ENCODE measurements around the gene MRPS2.

The MRPS2 gene

DNA sequence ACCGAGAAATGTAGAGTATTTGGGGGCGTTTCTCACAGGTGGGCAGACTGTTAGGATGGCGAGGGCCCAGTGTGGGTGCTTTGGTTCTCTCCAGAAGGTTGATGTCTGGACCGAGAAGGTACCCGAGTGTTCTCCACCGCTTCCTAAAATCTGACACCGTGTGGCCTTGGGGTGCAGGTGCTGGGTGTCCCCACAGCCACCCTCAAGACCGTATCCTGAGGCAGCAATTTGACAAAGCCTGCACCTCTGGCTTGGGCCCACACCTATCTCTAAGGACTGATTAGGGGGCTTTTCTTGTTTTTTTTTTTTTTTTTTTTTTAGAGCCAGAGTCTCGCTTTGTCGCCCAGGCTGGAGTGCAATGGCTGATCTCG is 19.6 kb upstream of the MRPS2 start:
- no peak for DNase-seq

DNA sequence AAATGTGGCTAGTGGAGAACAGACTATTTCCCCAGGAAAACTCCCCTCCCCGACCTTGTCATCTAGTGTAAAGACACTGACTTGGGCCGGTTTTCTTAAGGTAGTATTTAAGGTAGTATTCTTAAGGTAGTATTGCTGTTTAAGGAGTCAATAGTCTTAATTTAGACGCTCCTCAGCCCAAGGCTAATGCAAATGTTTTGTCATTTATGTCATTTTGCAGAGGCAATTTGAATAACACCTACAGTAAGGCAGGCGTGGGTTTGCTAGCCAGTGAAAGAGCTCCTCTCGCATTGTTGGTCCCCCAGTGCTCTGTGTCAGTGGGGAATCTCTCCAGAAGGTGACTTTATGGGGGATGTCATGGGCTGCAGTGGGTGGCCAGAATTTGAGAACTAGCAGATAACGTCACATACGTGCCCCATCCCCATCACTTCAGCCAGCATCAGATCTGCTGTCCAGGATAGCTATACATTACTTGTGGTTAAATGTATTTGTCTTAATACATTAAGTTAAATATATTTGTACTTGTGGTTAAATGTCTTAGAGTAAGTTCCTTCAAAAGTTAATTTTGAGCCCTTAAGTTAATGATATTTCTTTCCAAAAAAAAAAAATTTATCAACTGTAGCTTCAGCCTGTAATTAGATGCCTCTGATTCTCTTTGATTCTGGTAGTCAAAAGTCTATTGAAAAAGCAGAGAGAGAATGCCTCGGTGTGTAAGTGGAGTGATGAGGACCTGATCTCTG is 18.3 kb upstream of the MRPS2 start:
- DNase-seq: no peak

DNA sequence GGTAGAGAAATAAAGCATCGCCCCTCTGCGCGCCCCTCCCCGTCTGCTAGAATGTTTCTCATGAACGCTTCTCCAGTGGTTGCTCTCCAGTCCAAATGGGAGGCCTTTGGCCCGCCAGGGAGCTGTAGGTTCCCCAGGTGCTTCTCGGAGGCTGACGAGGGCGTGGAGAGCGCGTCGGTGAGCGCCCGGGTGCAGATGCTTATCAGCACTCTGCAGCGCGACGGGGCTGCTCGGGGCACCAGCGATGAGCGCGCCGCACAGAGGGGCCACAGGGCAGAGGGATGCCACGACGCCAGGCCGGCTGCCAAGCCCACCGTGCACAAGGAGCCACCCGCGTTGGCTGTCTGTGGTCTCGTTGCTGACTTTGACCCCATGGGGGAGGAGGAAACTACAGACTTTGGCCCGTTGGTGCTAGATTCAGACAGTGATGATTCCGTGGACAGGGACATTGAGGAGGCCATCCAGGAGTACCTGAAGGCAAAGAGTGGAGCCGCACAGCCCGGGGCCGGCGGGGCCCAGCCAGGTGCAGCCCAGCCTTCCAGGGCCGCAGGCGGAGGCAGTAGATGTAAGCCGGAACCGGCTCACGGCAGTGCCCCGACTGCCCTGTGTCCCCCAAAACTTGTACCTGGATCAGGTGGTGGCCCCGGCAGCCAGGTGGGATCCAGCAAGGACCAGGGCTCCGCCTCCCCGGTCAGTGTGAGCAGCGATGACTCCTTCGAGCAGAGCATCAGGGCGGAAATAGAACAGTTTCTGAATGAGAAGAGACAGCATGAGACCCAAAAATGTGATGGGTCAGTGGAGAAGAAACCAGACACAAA is 15.8 kb upstream of the MRPS2 start:
- no peak for DNase-seq

DNA sequence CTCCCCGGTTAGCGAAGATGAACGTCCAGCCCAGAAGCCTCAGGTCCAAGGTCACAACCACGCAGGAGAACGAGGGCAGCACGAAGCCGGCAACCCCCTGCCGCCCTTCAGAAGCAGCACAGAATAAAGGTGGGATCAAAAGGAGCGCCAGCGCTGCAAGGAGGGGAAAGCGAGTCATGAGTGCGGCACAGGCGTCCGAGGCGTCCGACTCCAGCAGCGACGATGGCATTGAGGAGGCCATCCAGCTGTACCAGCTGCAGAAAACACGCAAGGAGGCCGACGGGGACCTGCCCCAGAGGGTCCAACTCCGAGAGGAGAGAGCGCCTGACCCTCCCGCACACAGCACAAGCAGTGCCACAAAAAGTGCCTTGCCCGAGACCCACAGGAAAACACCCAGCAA is 15.1 kb upstream of the MRPS2 start:
- DNase-seq: no peak

DNA sequence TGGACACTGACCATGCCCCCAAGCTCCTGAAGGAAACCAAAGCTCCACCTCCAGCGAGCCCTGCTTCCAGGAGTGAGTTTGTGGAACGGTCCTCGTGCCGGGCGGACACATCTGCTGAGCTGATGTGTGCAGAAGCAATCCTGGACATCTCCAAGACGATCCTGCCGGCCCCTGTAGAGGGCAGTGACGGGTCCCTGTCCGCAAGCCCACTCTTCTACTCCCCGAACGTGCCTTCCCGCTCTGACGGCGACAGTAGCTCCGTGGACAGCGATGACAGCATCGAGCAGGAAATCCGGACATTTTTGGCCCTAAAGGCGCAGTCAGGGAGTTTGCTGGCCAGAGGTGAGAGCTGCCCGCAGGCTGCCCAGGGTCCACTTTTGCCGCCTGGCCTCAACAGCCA is 14.7 kb upstream of the MRPS2 start:
- no peak for DNase-seq

DNA sequence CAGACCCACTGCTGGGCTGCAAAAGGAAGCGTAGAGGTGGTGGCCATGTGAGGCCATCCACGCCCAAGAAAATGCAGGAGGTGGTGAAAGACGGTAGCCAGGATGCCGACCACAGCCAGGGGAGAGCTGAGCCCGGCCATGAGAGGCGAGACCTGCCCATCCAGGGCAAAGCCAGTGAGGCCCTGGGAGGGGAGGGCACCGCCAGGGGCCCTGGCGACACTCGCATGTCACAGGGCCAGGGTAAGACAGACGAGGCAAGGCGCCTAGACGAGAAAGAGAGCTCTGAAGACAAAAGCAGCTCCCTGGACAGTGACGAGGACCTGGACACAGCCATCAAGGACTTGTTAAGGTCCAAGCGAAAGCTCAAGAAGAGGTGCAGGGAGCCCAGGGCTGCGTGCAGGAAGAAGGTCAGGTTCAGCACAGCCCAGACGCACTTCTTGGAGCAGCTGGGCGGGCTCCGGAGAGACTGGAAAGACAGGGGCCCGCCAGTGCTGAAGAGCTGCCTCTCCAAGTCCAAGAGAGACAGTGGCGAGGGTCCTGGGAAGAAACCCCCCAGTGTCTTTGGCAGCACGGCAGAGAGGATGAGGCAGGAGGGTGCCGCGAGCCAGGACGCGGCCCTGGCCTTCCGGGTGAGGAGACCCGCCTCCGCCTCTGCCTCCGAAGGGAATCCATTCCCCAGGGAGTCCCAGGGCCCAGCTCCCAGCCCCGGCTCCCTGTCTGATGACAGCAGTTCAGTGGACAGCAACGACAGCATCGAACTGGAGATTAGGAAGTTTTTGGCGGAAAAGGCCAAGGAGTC is 14.0 kb upstream of the MRPS2 start:
- DNase-seq: no peak

DNA sequence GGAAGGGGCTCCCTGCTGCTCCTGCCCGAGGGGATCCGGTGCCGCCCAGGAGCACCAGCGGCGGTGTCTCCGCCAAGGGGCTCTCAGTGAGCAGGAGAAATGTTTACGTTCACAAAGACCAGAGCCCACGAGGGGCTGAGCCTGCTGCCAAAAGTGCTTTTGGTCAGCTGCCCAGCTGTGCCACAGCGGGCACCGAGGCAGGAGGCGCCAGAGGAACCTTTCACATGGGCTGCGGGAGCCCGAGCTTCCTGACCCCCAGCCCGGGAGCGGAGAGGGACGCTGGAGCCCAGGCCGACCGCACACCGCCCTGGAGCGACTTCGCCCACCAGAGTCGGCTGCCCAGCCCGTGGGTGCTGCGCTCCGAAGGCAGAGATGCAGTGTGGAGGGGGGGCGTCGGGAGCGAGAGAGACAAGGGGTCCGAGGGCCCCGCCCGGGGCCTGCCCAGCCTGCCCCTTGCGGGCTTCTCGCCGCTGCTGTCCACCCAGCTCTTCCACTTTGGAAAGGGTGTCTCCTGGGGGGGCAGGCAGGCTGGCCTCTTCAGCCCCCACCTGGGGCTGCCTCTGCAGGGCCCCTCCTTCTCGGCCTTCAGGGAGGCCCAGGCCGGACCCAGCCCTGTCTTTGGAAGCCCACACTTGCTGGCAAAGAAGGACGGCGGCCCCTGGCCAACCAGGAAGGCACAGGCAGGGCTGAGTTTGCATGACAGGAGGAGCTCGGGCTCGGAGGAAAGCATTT is 13.0 kb upstream of the MRPS2 start:
- DNase-seq: no peak

DNA sequence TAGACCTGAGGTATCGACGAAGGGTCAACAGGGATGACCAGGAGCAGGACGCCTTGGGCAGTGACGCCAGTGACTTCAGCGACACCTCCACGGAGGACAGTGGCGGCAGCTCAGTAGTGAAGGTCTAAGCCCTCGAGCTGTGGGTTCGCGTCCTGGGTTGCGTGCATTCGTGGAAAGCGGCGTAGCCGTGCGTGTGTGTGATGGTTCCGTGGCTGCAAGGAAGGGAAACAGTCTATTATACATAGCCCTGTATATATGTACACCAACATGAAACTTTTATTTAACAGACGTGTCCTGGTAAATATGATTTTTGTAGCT is 12.5 kb upstream of the MRPS2 start:
- DNase-seq: no peak

DNA sequence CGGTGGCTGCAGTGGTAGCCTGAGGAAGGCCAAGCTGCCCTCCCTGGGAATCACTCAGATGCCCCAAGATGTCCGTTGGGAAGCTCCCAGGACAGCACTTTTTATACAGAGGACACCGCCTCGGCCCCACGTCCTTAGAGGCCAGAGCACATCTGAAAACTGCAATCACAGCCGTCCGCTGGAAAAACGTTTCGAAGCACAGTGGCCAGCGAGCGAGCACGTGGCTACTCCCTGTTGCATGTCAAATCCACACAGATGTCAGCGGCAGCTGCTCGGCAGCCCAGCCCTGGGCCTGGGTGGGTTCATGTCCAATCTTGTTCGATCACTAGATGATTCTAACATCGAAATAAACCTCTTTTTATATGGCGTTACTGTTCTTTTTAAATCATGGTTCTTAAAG is 12.0 kb upstream of the MRPS2 start:
- DNase-seq: no peak

DNA sequence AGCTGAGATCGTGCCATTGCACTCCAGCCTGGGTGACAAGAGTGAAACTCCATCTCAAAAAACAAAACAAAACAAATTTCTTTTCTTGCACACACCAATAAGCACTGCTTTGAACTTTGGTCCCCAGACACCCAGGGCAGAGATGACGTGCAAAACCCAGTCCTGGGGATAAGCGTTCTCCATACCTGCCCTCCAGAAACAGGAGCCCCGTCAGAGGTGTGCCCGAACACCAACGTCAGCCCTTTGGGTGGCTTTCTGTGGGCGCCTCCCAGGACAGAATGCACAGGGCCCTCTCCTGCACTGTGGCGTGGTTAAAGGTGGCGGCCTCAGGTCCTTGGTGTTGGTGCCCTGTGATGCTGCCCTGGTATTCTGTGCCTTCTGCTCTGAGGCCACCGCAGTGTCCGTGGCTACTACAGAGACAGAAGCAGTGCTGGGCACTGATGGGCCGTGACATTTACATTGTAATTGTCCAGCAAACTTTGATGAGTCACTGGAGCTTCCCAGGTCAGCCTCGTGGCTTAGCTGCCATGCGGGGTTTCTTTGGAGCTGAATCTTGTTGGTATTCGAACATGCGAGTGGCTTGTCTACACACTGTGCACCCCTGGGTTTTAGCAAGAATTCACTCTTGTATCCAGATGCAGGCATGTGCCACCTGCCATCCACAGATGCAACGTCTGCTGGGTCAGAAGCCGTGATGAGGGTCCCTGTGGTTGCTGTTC is 11.1 kb upstream of the MRPS2 start:
- DNase-seq: no peak

DNA sequence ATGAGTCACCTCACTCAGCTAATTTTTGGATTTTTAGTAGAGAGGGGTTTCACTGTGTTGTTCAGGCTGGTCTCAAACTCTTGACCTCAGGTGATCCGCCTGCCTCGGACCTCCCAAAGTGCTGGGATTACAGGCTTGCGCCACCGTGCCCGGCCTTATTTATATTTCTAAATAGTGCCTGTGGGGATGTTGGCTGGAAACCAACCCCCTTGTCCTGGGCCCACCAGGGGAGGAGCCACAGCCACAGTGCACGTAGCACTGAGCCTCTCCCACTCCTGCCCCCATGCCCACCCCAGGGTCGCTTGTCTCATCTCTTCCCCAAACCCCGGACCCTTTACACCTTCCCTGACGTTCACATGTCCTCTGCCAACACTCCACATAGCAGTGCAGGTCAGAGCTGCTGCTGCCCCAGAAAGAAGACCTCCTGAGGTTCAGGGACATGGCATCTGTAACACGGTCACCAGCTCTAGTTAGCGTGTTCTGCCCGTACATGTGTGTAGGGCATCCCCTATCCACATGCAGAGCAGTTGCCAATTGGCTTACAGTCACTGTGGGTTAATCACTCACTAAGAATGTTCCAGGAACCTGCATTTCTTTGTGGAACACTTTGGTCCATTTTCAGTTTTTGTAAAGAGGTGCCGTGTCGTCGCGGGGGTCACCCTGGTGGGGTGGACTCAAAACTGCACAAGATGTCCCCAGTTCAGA is 10.2 kb upstream of the MRPS2 start:
- DNase-seq: no peak

DNA sequence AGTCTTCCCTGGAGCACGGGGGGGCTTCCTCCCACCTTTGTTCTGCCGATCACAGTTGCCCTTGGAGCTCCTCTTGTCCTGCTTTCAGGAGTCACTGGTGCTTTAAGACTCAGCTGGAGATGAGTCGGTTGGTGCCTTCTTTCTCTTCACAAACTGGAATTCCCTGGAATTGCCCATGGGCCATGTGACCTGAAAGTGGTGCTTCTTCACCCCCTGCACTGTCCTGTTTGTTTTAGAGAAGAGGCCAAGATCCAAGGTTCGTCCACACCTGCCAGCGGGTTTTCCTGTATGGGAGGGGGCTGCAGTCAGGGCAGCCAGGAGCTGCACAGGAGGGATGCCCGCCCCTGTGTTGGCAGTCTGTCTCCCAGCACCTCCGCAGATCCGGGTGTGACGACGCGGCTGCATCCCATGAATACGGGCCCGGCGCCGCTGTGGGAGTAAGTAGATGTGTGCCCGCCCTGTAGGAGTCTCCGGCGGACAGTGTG is 9.5 kb upstream of the MRPS2 start:
- no peak for DNase-seq

DNA sequence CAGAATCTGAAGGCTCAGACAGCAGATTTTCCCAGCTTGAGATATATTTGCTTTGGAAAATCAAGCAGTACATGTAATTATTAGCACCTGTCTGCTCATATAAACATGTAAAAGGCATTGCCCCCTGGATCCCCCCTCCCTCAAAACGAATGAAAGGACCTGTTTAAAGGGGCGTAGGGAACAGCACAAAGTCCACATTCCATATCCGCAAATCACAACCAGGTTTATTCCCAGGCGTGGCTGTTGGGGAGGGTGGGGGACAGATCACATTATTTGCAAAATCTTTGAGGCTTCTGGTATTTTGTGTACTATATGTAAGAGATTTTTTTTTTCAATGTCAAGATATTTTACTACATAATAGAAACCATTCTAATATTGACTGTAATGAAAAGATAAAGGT is 8.7 kb upstream of the MRPS2 start:
- DNase-seq: no peak

DNA sequence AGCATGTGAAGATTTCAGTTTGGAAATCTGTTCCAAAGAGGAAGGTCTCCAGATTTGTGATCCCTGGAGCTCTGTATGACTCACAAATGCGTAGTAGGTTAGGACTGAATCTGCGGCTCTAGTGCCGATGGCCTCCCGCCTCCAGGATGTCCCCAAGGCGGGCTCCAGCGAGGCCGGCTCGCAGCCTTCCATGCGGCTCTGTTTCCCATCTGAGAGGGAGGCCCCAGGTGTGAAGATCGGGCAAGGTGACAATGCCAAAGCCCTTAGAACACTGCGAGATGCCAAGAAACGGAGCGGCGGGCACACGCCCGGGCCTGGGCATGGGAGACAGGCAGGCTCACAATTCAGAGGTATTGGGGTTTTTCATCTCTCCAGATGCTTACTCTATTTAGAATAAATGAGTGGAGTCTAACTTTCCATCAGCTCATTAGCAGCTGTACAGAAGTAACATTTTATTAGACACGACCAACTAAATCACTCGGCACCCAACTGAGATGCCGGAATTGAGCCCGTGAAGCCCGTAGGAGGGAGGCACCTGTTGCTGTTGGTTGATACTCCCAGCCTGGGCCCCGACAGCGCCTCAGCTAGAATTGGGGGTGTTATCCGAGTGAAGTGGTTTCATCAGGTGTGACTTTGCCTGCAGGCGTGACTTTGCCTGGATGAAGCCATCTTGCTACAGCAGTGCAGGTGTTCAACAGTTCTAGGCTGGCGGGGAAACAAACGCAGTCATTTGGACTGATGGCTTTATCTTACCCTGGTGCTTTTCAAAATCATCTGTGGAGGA is 7.4 kb upstream of the MRPS2 start:
- DNase-seq: no peak

DNA sequence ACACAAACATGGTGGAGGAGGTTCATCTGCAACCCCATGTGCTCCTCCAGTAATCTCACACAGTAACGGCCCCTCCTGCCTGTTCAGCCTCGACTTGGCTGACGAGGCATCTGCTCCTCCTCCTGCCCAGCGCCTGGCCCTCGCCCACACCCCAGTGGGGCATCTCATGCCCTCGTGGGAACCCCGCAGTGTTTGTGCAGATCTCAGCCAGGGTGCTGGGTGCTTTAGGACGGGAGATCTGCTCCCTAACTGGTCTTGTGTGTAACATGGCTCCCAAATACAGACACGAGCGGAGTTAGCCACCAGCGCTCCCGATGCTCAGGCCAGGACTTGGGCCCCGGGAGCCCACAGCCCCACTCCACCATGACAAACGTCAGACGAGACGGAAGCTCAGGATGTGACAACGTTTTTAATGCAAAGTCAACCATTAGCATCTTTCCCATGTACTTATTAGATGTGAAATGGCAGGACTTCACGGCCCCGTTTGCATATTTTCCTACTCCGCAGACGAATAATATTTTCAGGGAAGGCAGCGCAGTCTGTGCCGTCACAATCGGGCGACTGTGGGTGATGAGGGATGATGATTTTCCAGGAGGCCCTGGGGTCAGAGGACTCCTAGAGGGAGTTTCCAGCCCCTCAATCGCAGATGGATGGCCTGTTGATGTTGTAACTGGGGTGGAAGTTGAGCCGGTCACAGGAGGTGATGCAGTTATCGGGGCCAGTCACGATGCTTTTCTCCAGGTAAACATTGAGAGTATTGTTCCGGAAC is 5.5 kb upstream of the MRPS2 start:
- no peak for DNase-seq

DNA sequence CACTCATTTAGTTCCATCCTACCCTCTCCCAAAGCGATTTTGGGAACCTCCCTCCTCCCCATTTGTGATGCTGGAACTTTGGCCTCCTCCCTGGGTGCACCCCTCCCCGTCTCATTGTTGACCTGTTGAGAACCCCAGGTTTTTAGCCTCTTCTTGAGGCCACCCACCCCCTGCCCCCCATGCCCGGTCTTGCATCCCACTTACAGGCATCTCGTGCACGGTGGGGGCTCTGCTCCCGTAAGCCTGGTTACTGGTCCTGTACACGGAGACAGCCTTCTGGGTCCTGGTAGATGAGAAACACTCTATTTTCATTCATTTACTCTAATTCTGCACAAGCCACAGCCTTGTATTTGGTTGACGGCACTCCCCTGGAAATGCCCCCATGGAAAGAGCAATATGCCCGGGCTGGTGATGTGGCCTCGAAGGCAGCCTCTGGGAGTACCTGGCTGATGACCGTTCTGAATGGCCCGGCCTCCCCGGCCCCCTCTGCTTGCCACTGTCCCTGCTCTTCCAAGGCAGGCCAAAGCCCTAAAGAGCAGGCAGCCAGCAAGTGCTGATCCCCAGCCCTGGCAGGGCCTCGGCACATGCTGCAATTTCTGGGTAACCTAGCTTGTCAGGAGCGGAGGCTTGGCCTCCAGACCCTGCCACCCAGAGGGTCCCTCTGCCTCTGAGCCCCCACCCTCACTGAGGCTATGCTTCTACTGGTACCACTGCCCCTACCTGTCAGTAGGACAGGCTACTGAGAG is 1.9 kb upstream of the MRPS2 start:
- no peak for DNase-seq

DNA sequence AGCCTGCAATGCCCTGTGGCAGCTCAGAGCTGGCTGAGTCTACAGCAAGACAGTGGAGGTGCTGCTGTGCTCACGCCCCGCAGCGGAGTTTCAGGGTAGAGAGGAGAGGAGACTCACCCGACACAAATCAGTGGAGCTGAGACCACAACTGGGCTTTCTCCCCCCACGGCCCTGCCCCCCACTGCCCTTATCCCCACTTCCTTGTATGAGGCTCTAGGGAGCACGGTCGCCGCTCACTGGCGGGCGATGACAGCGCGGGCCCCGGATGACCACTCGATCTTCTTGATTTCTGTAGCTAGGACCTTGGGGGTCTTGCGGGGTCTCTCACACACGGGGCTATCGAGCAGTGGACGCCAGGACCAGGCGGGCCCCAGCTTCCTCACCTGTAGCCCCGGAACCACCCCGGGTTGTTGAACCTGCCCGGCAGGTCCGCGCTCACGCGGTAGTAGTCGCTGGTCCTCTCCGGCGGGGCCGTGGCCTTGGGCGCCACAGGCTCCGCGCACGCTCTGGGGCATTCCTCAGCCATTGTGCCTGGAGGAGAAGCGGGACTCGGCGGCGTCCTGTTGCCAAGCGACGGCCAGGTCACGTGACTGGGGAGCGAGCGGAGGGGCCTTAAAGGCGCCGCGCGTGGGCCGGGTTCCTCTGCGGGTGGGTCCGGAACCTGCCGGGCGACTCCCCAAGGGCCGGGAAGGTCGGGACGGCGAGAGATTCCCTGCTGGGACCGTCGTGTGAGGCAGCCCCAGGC is 984 bp upstream of the MRPS2 start:
- DNase-seq: peak; percentile 89

DNA sequence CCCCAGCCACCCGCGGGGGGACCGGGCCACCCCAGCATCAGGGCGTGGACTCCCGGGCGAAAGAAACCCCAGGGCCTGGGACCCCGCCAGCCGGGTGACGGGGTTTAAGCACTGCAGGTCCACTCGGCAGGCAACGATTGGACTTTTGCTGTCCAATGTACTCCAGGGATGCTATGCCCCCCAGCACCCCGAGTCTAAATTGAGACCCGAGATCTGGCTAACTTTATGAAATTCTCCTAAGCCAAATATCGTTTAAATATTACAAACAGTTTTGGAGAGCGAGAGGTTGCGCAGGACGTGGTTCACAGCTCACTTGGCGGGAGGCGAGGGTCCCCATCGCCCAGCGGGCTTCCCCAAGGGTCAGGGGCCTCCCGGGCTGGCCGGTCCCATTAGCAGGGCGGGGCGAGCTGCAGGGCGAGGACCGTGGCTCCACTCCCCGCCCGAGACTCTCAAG is 384 bp upstream of the MRPS2 start:
- no peak for DNase-seq

All from activated CD4-positive, alpha-beta T cell treated with anti-CD3 and anti-CD28 coated beads for 48 hours (primary cell).